HG03469 (cell line): ENCODE data around the gene MCM5.
"Not testable (repeated sequence)": the region's sequence is repeated elsewhere in the genome, so short reads cannot be mapped to it uniquely, and the experiment has no call there.

Experiments
- ATAC-seq: cut with Tn5 transposase; IDR thresholded peaks from one replicate; pipeline ENCODE4 v1.9.1; 2021; ENCODE audit warnings: mild to moderate bottlenecking, moderate library complexity, moderate number of reproducible peaks; ENCODE audit not compliant: unreplicated experiment

Gene MCM5

DNA sequence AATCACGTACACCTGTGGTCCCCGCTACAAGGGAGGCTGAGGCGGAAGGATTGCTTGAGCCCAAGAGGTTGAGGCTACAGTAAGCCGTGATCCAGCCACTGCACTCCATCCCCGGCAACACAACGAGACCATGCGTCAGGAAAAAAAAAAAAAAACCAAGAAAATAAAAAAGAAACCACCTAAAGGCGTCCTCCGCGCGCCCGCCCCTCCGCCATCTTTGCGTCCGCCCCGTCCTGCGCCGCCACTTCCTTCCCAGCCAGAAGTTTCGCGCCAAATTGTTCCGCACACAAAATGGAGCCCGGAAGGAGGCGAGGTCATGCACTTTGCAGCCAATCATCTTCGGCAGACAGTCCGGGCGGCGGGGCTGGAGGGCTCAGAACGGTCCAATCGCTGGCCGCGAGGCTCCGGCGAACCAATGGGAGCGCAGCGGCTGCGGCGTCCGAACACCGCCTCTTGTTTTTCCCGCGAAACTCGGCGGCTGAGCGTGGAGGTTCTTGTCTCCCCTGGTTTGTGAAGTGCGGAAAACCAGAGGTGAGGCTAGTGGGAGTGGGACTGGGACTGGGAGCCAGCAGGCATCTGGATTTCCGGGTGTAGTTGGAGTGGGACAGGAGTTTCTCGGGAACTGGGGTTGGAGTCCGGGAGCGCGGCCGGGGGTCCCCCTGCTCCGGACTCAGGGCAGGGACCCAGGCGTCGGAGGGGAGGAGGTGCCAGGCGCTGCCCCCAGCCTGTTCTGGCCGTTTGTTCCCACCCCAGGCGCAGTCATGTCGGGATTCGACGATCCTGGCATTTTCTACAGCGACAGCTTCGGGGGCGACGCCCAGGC, at the start of gene MCM5:
Gene MCM5, plus strand, starts transcription at position 463 of the 823 bp plus-strand sequence. Its CDS starts 299 bp downstream, at position 762.
- peak; percentile 73 for ATAC-seq

DNA sequence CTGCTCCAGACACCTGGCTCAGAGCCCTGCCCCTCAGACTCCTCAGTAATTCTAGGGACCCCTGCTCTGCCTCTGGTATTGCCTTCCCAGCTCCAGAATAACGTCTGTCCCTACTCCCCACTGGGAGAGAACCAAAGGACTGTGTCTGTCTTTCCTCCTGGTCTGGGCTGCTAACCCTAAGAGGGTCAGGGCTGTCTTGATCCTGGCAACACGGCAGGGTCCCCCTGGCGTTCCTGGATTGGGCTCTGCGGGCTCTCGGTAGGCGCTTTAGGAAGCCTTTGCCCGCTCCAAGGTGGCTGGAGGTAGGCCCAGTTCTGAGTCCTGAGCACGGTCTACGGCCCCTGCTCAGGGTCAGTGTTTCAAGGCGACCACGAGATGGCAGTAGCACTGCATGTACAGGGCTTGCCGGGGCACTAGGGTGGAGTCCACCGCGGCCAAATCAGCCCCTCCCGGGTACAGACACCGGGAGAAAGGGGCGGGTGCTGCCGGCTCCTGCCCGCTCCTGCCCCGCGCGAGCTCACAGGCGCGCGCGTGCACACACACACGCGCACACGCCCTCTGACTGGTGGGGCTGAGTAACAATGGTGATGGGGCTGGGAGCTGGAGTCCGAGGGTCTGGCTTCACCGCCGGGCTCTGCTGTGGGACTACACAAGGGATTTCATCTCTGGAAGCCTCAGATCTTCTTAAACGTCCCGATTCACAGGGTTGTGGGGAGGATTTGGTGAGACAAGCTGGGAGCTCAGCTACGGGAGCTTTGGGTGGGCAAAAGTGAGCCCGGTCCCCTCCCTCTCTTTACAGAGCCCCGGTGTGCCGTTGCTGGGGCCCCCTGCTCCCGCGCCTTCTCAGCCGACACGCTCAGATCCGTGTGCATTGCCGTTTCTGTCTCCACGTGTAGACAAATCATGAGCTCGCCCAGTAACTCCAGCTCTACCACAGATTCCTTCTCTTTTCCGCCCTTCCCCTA, 49.1 kb upstream of the MCM5 start:
- ATAC-seq, result peak; percentile 56

DNA sequence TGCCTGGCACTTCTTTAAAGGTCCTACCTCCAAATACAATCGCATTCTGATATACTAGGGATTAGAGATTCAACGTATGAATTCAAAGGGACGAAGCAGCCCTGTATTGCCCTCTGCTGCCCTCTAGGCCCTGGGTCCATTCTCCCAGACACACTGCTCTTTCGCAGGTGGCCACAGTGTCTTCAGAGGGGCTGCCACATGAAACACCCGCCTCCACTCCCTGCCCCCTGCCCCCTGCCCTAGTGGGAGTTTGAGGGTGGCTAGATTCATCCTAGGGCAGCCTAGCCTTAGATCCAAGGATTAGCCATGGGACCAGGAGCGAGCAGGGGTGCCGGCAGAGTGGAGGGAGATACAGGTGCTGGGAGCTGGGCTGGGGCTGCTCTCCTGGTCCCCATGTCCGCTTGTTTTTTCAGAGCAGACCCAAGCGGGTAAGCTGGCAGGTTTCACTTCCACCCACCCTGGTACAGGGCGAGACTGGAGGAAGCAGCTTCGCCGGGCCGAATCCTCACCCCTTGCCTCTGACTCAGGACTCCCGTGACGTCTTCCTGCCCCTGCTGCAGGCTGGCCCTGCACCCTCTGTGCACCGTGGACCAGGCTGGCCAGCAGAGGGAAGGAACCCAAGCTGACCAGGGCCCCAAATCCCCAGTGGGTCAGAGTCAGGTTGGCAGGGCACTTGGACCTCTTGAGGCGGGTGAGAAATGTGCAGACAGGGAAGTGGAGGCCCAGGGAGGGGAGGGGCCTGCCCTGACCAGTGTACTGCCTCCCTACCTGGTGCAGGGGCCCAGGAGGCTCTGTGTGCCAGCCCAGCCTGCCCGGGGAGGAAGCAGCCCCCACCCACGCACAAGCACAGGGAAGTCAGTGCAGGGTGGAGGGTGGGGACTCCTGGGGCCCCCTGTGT, 47.5 kb upstream of the MCM5 start:
- ATAC-seq, result no peak

DNA sequence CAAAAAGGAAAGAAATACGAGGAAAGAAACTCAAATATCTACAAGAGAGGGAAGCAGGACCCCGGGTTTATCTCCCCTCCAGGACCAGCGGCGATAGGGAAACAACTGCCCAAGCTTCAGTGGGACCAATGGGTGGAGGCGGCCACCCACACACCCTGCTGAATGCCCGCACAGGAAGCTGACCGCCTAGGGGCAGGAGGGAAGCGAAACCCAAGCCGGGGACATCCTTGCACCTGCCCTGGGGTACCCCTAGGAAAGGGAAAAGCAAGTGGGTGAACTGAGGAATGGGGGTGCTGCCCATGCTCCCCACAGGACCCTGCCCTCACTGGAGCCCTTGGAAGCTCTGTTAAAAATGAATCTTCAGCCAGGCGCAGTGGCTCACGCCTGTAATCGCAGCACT, 46.6 kb upstream of the MCM5 start:
- no peak for ATAC-seq

DNA sequence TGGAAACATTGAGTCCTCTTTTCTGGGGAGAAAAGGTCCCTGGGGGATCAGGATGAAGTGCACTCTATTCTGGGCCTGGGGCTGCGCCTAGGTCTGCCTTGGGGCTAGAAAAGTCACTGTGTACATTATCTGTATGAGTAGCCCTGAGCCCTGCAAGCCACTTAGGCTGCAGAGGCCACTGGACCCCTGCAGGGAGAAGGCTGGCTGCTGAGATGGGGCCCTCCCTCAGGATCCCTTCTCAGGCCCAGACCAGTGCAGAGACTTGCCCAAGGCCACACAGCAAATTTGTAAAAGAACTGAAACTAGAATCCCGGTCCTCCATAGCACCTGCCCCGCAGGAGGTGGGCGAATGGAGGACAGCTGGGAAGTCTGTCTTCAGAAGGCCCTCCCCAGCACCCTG, 45.9 kb upstream of the MCM5 start:
- no peak for ATAC-seq

DNA sequence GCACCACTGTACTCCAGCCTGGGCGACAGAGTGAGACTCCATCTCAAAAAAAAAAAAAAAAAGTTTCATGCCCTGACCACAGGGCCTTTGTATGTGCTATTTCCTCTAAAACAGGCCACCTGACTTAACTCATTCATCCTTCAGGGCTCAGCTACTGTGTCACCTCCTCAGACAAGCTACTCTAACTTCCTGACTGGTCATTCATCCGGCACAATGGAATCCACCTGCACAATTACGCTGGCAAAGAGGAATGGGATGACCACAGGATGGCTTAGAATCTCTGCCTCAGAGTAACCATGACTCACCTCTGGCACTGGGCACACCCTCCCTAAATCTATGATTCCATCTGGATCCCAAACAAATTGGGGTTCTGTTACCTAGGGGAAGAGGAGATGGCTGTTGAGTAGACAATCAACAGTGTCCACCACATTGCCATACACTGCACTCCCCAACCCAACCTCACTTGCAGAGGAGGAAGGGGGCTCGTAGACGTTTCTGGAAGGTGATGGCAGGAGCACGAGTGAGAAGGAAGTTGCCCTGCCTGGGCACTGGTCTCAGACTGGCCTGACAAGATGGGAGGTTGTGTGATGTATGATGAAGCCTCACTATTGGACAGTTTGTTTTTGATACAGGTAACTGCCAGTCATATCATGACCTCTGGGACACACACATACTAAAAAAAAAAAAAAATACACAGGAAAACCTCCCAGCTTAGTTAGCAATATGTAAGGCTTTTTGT, 41.9 kb upstream of the MCM5 start:
- no peak for ATAC-seq

DNA sequence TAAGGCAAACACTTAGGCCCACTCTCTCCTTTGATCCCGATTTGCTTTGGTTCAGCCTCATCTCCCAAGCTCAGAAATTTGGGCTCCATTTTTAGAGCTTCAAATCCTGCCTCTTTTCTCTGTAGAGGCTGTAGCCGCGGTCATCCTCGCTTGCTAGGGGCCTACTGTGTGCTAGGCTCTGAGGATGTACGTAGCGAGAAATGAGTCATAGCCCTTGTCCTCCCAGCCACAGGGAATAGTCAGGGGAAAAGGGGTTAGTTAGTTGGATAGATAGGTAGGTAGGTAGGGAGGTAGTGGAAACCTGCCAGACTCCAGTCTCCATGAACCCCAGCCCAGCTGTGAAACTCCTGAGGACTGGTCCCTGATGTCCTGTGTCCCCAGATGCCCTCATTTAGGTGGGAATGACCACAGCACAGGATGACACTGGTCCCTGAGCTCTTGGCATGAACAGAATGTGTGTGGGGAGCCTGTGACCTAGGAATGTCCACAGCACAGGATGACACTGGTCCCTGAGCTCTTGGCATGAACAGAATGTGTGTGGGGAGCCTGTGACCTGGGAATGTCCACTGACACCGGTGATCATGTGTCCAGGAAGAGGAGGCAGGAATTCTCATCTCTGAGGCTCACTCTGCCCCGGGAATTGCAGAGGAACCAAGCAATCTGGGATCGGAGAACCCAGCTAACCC, 40.4 kb upstream of the MCM5 start:
- no peak for ATAC-seq

DNA sequence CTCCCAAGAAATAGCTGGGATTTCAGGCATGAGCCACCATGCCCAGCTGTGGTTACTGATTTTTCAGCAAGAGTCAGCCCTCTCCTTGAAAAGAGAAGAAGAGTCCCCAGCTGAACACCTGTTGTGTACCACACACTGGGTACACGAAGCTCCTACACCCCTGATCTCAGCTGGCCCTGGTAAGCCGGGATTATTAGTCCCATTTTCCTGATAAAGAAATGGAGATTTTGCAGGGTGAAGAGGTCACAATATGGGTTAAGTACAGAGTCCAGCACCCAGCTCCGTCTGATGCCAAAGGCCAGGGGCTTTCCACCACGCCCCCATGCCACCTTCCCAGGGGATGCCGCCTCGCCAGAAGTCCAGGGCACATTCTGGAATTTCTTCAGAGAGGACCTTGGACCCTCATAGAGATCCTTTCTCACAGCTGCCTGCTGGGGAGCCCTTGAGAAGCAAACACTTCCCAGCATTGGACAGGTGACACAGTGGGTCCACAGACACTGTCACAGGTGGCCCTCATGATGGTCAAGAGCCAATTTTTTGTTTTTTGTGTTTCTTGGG, 38.9 kb upstream of the MCM5 start:
- ATAC-seq, result no peak

DNA sequence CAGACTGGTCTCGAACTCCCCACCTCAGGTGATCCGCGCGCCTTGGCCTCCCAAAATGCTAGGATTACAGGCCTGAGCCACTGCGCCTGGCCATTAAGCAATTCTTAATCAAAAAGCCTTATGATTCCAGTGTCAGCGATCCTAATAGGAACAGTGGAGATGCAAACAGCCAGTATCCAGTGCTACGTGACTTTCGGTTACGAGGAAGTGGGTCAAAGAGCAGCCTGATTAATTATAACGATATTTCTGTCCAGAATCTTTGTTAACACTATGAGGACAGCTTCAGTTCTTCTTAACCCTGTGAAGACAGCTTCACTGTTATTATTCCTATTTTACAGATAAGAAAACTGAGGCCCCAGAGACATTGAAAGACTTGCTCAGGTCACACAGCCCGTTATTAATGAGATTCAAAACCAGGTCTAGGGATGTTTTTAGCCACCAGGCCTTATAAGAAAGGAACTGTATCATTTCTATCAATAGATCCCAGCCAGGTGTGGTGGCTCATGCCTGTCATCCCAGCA, 36.3 kb upstream of the MCM5 start:
- ATAC-seq, result no peak

DNA sequence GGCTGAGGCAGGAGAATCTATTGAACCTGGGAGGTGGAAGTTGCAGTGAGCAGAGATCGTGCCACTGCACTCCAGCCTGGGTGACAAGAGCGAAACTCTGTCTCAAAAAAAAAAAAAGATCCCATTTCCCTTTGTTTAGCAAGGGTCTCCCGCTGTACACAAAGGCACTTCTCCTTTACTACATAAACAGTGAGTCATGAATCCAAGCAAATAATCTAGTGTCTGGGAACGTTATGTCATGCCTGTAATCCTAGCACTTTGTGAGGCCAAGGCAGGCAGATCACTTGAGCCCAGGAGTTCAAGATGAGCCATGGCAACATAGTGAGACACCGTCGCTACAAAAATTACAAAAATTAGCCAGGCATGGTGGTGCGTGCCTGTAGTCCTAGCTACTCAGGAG, 35.7 kb upstream of the MCM5 start:
- not testable (repeated sequence) for ATAC-seq

DNA sequence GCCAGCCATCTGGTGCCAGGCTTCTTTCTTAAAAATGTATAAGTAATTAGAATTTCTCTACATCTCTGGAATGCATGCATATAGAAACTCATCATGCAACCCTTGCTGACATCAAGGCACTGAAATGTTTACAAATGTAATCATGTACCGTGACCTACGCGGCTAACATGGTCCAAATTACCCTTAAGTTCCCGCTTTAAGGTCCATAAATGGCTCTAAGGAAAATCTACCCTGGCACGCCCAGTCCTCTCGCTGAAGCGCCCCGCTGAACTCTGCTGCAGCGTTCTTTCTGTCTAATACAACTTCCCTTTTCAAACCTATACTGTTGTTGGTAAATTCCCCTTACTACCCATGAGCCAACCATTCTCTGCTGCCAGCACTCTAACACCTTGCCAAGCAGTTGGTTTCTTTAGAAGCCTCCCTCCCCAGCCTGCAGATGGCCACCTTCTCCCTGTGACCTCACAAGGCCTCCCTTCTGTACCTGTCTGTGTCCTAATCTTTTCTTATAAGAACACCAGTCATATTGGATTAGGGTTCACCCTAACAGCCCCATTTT, 32.5 kb upstream of the MCM5 start:
- peak; percentile 36 for ATAC-seq

DNA sequence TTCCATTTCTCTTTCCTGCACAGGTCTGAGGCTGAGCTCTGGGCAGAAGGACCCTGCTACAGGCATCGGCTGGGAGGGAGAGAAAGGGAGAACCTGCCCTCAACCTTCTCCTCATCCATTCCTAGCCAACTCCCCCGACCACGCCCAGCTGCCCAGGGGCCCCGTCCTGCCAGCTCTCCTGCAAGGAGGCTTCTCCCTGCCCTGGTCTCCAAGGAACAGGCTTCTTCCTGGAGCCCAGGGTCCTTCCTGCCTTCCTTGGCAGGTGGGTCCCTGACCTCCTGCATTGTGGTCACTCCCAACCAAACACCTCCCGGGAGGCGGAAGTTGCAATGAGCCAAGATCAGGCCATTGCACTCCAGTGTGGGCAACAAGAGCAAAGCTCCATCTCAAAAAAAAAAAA, 31.6 kb upstream of the MCM5 start:
- no peak for ATAC-seq

DNA sequence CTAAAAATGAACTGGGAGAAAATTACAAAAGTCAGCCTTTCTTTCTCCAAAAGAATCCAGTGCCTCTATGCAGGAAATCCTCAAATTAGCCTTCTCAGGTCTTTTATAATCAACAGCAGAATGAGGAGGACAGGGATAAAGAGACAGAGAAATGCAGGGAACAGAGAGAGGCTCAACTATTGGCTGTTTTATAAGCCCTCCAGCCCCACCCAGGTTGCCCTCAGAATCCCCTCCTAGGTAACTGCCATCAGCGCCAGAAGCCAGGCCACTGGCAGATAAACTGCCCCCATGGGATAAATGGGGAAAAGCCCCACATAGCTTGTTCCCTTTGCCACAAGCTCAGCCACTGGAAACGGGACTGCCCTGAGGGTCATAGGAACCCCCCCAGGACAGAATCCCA, 29.9 kb upstream of the MCM5 start:
- ATAC-seq, result no peak

DNA sequence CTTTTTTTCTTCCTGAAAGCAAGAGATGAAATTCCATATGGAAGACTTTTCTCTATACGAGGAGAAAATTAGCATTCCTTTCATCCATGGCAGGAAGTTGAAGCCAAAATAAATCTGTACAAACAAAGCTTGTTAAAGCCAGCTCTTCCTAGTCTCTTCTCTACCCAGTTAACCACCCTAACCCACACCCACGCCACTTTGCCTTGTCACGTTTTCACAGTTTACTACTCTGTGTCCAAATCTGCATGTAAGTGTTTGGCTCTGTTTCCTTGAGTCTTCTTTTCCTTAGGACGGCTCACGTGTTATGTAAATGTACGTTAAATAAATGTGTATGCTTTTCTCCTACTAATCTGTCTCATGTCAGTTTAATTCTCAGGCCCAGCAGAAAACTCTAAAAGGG, 26.2 kb upstream of the MCM5 start:
- ATAC-seq, result no peak

DNA sequence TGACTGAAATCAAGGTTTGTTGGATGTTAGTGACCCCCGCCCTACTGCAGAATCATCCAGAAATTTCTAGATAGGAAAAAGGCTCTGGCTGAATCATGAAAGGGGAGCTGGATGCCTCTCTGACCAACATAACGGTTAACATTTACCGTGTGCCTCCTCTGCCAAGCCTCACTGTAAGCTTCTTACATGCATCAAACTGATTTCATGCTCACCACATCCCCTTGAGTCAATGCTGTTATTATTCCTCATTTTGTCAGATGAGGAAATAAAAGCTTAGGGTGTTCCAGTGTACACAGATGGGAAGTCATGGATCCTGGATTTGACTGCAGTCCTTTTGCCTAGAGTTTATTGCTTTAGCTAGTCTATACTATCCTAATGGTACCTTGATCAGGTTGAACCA, 24.9 kb upstream of the MCM5 start:
- ATAC-seq, result no peak

DNA sequence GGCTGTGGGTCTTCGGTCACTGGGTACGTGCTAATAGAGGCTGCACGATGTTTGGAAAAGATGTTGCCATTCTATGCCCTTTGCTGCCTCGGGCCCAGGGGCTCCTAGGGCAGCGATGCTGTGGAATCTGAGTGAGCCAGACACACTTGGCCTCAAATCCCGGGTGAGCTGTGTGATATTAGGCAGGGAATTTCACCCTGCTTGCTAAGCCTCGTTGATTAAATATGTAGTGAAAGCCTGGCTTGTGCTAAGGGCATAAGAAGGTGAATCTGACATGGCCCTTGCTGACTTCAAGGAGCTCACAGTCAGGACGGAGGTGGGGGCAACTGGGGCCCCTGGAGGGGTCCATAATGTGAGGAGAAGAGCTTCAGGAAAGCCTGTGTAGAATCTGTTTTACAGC, 24.4 kb upstream of the MCM5 start:
- no peak for ATAC-seq

DNA sequence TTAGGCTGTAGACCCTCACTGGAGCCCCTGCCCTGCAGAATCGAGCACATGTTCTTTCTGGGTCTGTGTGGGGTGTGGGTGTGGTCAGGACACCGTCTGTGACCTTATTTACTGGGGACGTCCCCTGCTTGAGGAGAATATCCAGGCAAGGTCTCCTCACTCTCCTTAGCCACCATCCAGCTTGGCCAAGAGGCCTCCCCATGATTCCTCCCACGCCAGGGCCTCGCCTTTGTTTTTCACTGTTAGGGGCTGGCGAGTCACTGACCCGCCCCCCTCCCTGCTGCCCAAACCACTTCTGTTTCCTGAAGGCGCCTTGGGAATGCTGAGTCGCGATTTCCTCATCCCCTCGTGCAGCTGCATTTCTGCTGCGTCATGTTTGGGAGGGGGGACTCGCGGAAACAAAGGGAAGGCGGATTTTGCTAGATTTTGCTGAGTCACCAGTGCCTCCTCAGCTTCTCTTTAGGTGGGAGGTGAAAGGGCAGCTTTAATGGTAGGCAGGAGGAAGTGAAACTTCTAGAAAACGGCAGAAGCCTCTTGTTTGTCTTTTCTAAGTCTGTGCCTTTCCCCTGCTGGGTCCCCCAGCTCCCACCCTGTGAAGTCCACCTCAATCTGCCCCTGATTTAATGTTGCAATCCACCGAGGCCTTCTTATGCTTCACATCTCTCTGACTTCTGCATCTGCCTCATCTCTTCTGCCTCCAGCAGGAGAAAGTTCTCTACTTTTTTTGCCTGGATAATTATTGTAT, 23.0 kb upstream of the MCM5 start:
- ATAC-seq, result no peak

DNA sequence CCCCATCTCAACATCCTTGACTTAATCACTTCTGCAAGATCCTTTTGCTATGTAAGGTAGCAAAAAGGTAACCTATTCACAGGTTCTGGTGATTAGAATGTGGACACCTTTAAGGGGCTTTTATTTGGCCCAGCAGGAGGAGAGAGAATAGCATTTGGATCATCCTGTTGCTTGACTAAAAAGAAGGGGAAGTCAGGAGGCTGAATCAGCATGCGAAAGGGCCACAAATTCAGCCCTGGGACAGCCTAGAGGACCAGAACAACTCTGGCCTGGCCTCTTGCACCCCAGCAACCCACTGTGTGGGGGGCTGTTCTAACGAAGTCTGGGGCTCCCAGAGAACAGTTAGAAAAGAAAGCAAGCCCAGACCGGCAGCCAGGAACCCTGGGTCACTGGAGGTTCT, 22.2 kb upstream of the MCM5 start:
- no peak for ATAC-seq
